KBM-7 (cell line): ENCODE data around the gene UEVLD.

Source experiments
- DNase-seq: peaks from one replicate; pipeline ENCODE4 v3.0.0-alpha.2; 2015
- in situ Hi-C: fragments of 300-500 bp; cut with MboI; formaldehyde crosslinking; loops from 2 replicates; pipeline ENCODE4 v1.14.3; 2020; ENCODE audit warnings: low sequenced_read_pairs, low pct_unique_long_range_greater_than_20kb, mixed read lengths

The UEVLD gene

GRCh38 chr11:18524248-18524647 lies 64.3 kb downstream of the UEVLD start:
- no peak for DNase-seq
- in situ Hi-C loops: no loop called here

- DNase-seq: no peak
- in situ Hi-C loops: no loop called here
These were observed 65.5 kb downstream of the UEVLD start for GRCh38 chr11:18523084-18523483.

GRCh38 chr11:18522388-18522787 lies 66.1 kb downstream of the UEVLD start:
- in situ Hi-C loops: no loop called here

GRCh38 chr11:18521122-18521521 lies 67.4 kb downstream of the UEVLD start:
- in situ Hi-C loops: no loop called here
- DNase-seq: no peak

More at GRCh38 chr11:18522388-18522787, 66.1 kb downstream of the UEVLD start:
- DNase-seq: peak; percentile 15

GRCh38 chr11:18502352-18502751 lies 86.2 kb downstream of the UEVLD start:
- DNase-seq: no peak
- in situ Hi-C loops: no loop called here

GRCh38 chr11:18501629-18502028 lies 86.9 kb downstream of the UEVLD start:
- DNase-seq: no peak
- in situ Hi-C loops: no loop called here

- DNase-seq: no peak
- in situ Hi-C loops: no loop called here
These were observed 90.5 kb downstream of the UEVLD start for GRCh38 chr11:18498039-18498438.

- no peak for DNase-seq
- in situ Hi-C loops: no loop called here
These were observed 92.8 kb downstream of the UEVLD start for GRCh38 chr11:18495703-18496102.

- peak; percentile 45 for DNase-seq
- in situ Hi-C loops: no loop called here
These were observed 93.3 kb downstream of the UEVLD start for GRCh38 chr11:18495271-18495670.

GRCh38 chr11:18493310-18493709 lies 95.2 kb downstream of the UEVLD start:
- in situ Hi-C loops: no loop called here
- DNase-seq: no peak

GRCh38 chr11:18492888-18493287 lies 95.6 kb downstream of the UEVLD start:
- in situ Hi-C loops: no loop called here
- DNase-seq: no peak

- DNase-seq: no peak
- in situ Hi-C loops: no loop called here
These were observed 96.6 kb downstream of the UEVLD start for GRCh38 chr11:18491924-18492323.

- in situ Hi-C loops: no loop called here
- no peak for DNase-seq
These were observed 97.6 kb downstream of the UEVLD start for GRCh38 chr11:18490736-18491485.

- in situ Hi-C loops: no loop called here
- DNase-seq: no peak
These were observed 98.2 kb downstream of the UEVLD start for GRCh38 chr11:18490319-18490718.

GRCh38 chr11:18485913-18486528 lies 102.5 kb downstream of the UEVLD start:
- no peak for DNase-seq

More at GRCh38 chr11:18485913-18486528, 102.5 kb downstream of the UEVLD start:
- in situ Hi-C loops: no loop called here
